ENCODE results near the gene LHX4. TPM values are rescaled to one million over a fixed set of nuclear protein-coding genes. Genes with fewer than 3 reads are reported as not detected.

Gene LHX4
- total RNA-seq, 1 donor from 2014 or later: 2.1 TPM

- no peak overlapping the region for H3K4me3 Mint-ChIP-seq (ENCODE audit: unreplicated experiment)
- TF ChIP-seq CTCF (IDR thresholded peaks at IDR 0.05; ENCODE audit: partially characterized antibody, unreplicated experiment): no peak
- no peaks in the 10 kb centered on the region for H3K36me3 Mint-ChIP-seq (ENCODE audit: unreplicated experiment)
- peaks cover 6% of the 10 kb centered on the region for H3K9me3 Mint-ChIP-seq (ENCODE audit: unreplicated experiment)
- peaks cover 24% of the 10 kb centered on the region for H3K4me1 Mint-ChIP-seq (ENCODE audit: low read depth, unreplicated experiment)
- no peak for DNase-seq
- H3K27ac Mint-ChIP-seq (ENCODE audit: unreplicated experiment): no peak overlapping the region
- H3K27me3 Mint-ChIP-seq (ENCODE audit: unreplicated experiment): peaks cover 3% of the 10 kb centered on the region
Measured at GRCh38 chr1:180244840-180245239, 14.8 kb downstream of the LHX4 start.

- no peak for TF ChIP-seq CTCF (IDR thresholded peaks at IDR 0.05; ENCODE audit: partially characterized antibody, unreplicated experiment)
- no peak for DNase-seq
- Mint-ChIP-seq H3K27ac (ENCODE audit: unreplicated experiment) (no peak overlapping the region), H3K9me3 (ENCODE audit: unreplicated experiment) (peaks cover 9% of the 10 kb centered on the region), H3K27me3 (ENCODE audit: unreplicated experiment) (peaks cover 8% of the 10 kb centered on the region), H3K4me3 (ENCODE audit: unreplicated experiment) (no peak overlapping the region), H3K36me3 (ENCODE audit: unreplicated experiment) (no peaks in the 10 kb centered on the region), H3K4me1 (ENCODE audit: low read depth, unreplicated experiment) (peaks cover 32% of the 10 kb centered on the region)
Measured at GRCh38 chr1:180246579-180246978, 16.5 kb downstream of the LHX4 start.

- Mint-ChIP-seq H3K27me3 (ENCODE audit: unreplicated experiment) (peaks cover 8% of the 10 kb centered on the region), H3K9me3 (ENCODE audit: unreplicated experiment) (peaks cover 8% of the 10 kb centered on the region), H3K4me1 (ENCODE audit: low read depth, unreplicated experiment) (peaks cover 36% of the 10 kb centered on the region), H3K4me3 (ENCODE audit: unreplicated experiment) (no peak overlapping the region), H3K27ac (ENCODE audit: unreplicated experiment) (no peak overlapping the region), H3K36me3 (ENCODE audit: unreplicated experiment) (no peaks in the 10 kb centered on the region)
- no peak for DNase-seq
- TF ChIP-seq CTCF (IDR thresholded peaks at IDR 0.05; ENCODE audit: partially characterized antibody, unreplicated experiment): no peak
Measured at GRCh38 chr1:180247061-180247460, 17.0 kb downstream of the LHX4 start.

GRCh38 chr1:180247580-180247979, 17.5 kb downstream of the LHX4 start:
- Mint-ChIP-seq H3K27ac (ENCODE audit: unreplicated experiment) (peak overlapping the region; percentile 68), H3K9me3 (ENCODE audit: unreplicated experiment) (peaks cover 5% of the 10 kb centered on the region), H3K4me1 (ENCODE audit: low read depth, unreplicated experiment) (peaks cover 36% of the 10 kb centered on the region), H3K27me3 (ENCODE audit: unreplicated experiment) (peaks cover 8% of the 10 kb centered on the region), H3K4me3 (ENCODE audit: unreplicated experiment) (peak overlapping the region; percentile 50), H3K36me3 (ENCODE audit: unreplicated experiment) (no peaks in the 10 kb centered on the region)
- TF ChIP-seq CTCF (IDR thresholded peaks at IDR 0.05; ENCODE audit: partially characterized antibody, unreplicated experiment): no peak
- no peak for DNase-seq

GRCh38 chr1:180248176-180248575, 18.1 kb downstream of the LHX4 start:
- Mint-ChIP-seq H3K27ac (ENCODE audit: unreplicated experiment) (peak overlapping the region; percentile 68), H3K4me1 (ENCODE audit: low read depth, unreplicated experiment) (peaks cover 38% of the 10 kb centered on the region), H3K9me3 (ENCODE audit: unreplicated experiment) (peaks cover 7% of the 10 kb centered on the region), H3K4me3 (ENCODE audit: unreplicated experiment) (peak overlapping the region; percentile 50), H3K36me3 (ENCODE audit: unreplicated experiment) (no peaks in the 10 kb centered on the region), H3K27me3 (ENCODE audit: unreplicated experiment) (peaks cover 8% of the 10 kb centered on the region)
- no peak for DNase-seq
- TF ChIP-seq CTCF (IDR thresholded peaks at IDR 0.05; ENCODE audit: partially characterized antibody, unreplicated experiment): no peak

Measured in glutamatergic neuron (in vitro differentiated cells).